Measurements from ENCODE around the gene DHDH. TPM values are rescaled to one million over a fixed set of nuclear protein-coding genes. Genes with fewer than 3 reads are reported as not detected.

DHDH gene

GRCh38 chr19:48994035-48994386 lies 60.5 kb downstream of the DHDH start:
- no peak overlapping the region for H3K27ac ChIP-seq (ENCODE audit: low read depth, low read length)

More at GRCh38 chr19:48994035-48994386, 60.5 kb downstream of the DHDH start:
- no peaks in the 10 kb centered on the region for H3K36me3 ChIP-seq (ENCODE audit: control insufficient read depth, insufficient read depth, low read length)
- H2AK5ac ChIP-seq (ENCODE audit: low read length): peak overlapping the region; percentile 76
- H3K4ac ChIP-seq (ENCODE audit: low read depth, low read length): peak overlapping the region; percentile 60
- no CpG with 5 or more reads among the region's 13 CpGs for WGBS (ENCODE audit: extremely low coverage, insufficient coverage, low lambda C conversion rate)
- peak overlapping the region; percentile 89 for H3K9ac ChIP-seq (ENCODE audit: low read length)
- H3K4me3 ChIP-seq (ENCODE audit: low read length): peak overlapping the region; percentile 97
- no peak for DNase-seq
- H2BK120ac ChIP-seq (ENCODE audit: low read depth, low read length): no peak overlapping the region
- H3K56ac ChIP-seq (ENCODE audit: low read length): peak overlapping the region; percentile 95
- peak overlapping the region; percentile 78 for H3K4me2 ChIP-seq (ENCODE audit: low read length)
- no peak overlapping the region for H4K5ac ChIP-seq (ENCODE audit: low read length)
- H4K8ac ChIP-seq (ENCODE audit: low read depth, low read length): no peak overlapping the region
- peaks cover 23% of the 10 kb centered on the region for H3K79me1 ChIP-seq (ENCODE audit: low read length)
- no peak overlapping the region for H3K18ac ChIP-seq (ENCODE audit: low read length)
- no peak overlapping the region for H2BK15ac ChIP-seq (replicated peaks; ENCODE audit: low read depth)
- peaks cover 22% of the 10 kb centered on the region for H3K79me2 ChIP-seq (ENCODE audit: control insufficient read depth, insufficient read depth, low read length)
- no peak overlapping the region for H3K23ac ChIP-seq (ENCODE audit: low read length)
- no peak overlapping the region for H2BK5ac ChIP-seq (ENCODE audit: low read length)
- H3K27me3 ChIP-seq (ENCODE audit: insufficient read depth, low read length, poor library complexity): no peaks in the 10 kb centered on the region
- H3K4me1 ChIP-seq (ENCODE audit: control insufficient read depth, low read depth, low read length): no peaks in the 10 kb centered on the region

Small RNAs within 50 kb of the gene (small RNA-seq; reads per million reads assigned to genes)
- gene AC026803.1 (ENCODE audit: insufficient read depth): not detected
